HCT116 (cell line): ENCODE measurements around the gene KMT2B. TPM values are rescaled to one million over a fixed set of nuclear protein-coding genes. Genes with fewer than 3 reads are reported as not detected.

Source experiments
- ATAC-seq: fragments of 200-7000 bp; cut with Tn5 transposase; 2 replicates; pipeline ENCODE4 v1.9.1; 2020; ENCODE audit warnings: mild to moderate bottlenecking, moderate library complexity
- BruUV-seq: library from RNA; stranded (reverse); fragments of 400-500 nt; replicated peaks from 2 replicates; lab custom pipeline; 2021; lab: Mats Ljungman, UMichigan
- CTCF ChIA-PET: fragments of 300-600 bp; sonication (Branson Sonifier 250); formaldehyde crosslinking; loops from one replicate; lab custom pipeline; 2021; ENCODE audit warnings: antibody characterized with exemption; lab: Charles Lee
- POLR2A ChIA-PET: fragments of 300-600, 350-600 bp; sonication (Branson Sonifier 250); formaldehyde crosslinking; loops from one replicate; lab custom pipeline; 2021; ENCODE audit warnings: antibody characterized with exemption; lab: Charles Lee
- RAD21 ChIA-PET, 2 experiments: fragments of 300-600 bp; sonication (Branson Sonifier 250); formaldehyde crosslinking; loops; one replicate each; lab custom pipeline; 2023; ENCODE audit warnings: low total read pairs in 2 of 2; ENCODE audit not compliant: uncharacterized antibody in 2 of 2, unreplicated experiment in 2 of 2, low non-redundant PET in 1 of 2; lab: Charles Lee
- DNase-seq: peaks from one replicate; pipeline ENCODE4 v3.0.0-alpha.2; 2010; ENCODE audit warnings: low read depth, low spot score
- H2AFZ ChIP-seq: fragments of 200-600 bp; shearing (Covaris generic), sonication (generic); 2 replicates; pipeline ENCODE4 v1.6.1; 2017; ENCODE audit warnings: low read depth, mixed run types, mixed read lengths, antibody characterized with exemption, low read length; ENCODE audit not compliant: poor library complexity, severe bottlenecking
- H3K27ac ChIP-seq: 2 replicates; pipeline ENCODE4 v1.5.1; 2012; ENCODE audit warnings: low read depth, low read length
- H3K27me3 ChIP-seq: fragments of 200-600 bp; sonication (generic); 2 replicates; pipeline ENCODE4 v1.6.1; 2016; ENCODE audit warnings: mixed run types, low read length, mixed read lengths; ENCODE audit not compliant: insufficient read depth
- H3K36me3 ChIP-seq, 2 experiments: fragments of 200-500 bp in 1 of 2; fragments of 200-600 bp in 1 of 2; sonication (Bioruptor generic) in 1 of 2; sonication (generic) in 1 of 2; 2 replicates each; pipeline versions ENCODE4 v1.5.1 to v1.6.1; 2014 to 2016; ENCODE audit warnings: low read length in 2 of 2, inconsistent platforms in 1 of 2, mixed read lengths in 1 of 2, mixed run types in 1 of 2; ENCODE audit not compliant: insufficient read depth in 2 of 2, control insufficient read depth in 1 of 2
- H3K4me1 ChIP-seq, 2 experiments: fragments of 200-600 bp in 1 of 2; sonication (generic) in 1 of 2; 2 replicates each; pipeline versions ENCODE4 v1.5.1 to v1.6.1; 2012 to 2017; ENCODE audit warnings: low read length in 2 of 2, inconsistent platforms in 1 of 2, mild to moderate bottlenecking in 1 of 2, mixed read lengths in 1 of 2, mixed run types in 1 of 2, moderate library complexity in 1 of 2; ENCODE audit not compliant: insufficient read depth in 2 of 2, control insufficient read depth in 1 of 2
- H3K4me2 ChIP-seq: fragments of 200-600 bp; sonication (generic); 2 replicates; pipeline ENCODE4 v1.6.1; 2017; ENCODE audit warnings: mixed run types, low read length, mixed read lengths
- H3K4me3 ChIP-seq, 2 experiments: fragments of 200-600 bp in 1 of 2; sonication (generic) in 1 of 2; replicated peaks in 1 of 2; 2 replicates each; pipeline ENCODE4 v1.5.1; 2011 to 2016; ENCODE audit warnings: low read length in 2 of 2, control low read depth in 1 of 2, low read depth in 1 of 2, mild to moderate bottlenecking in 1 of 2, mixed read lengths in 1 of 2, mixed run types in 1 of 2
- H3K79me2 ChIP-seq: fragments of 200-600 bp; sonication (generic); 2 replicates; pipeline ENCODE4 v1.6.1; 2017; ENCODE audit warnings: mild to moderate bottlenecking, mixed run types, low read length, moderate library complexity, mixed read lengths; ENCODE audit not compliant: insufficient read depth
- H3K9ac ChIP-seq: fragments of 200-600 bp; sonication (generic); 2 replicates; pipeline ENCODE4 v1.6.1; 2016; ENCODE audit warnings: low read length, mixed read lengths
- H3K9me2 ChIP-seq: fragments of 200-600 bp; sonication (generic), shearing (Covaris generic); 2 replicates; pipeline ENCODE4 v1.6.1; 2017; ENCODE audit warnings: mixed run types, mild to moderate bottlenecking, moderate library complexity; ENCODE audit not compliant: insufficient read depth
- H3K9me3 ChIP-seq, 2 experiments: fragments of 200-500 bp in 1 of 2; fragments of 200-600 bp in 1 of 2; sonication (Bioruptor generic) in 1 of 2; sonication (generic) in 1 of 2; 2 replicates each; pipeline ENCODE4 v1.6.1; 2014 to 2017; ENCODE audit warnings: low read length in 2 of 2, mixed read lengths in 2 of 2, inconsistent platforms in 1 of 2, low read depth in 1 of 2, mild to moderate bottlenecking in 1 of 2, mixed run types in 1 of 2, moderate library complexity in 1 of 2; ENCODE audit not compliant: control insufficient read depth in 1 of 2, insufficient read depth in 1 of 2
- H4K20me1 ChIP-seq: fragments of 200-600 bp; sonication (generic), shearing (Covaris generic); 2 replicates; pipeline ENCODE4 v1.6.1; 2017; ENCODE audit warnings: mixed run types, mild to moderate bottlenecking, moderate library complexity; ENCODE audit not compliant: insufficient read depth
- EZH2 ChIP-seq: fragments of 200-600 bp; sonication (generic); IDR thresholded peaks from 2 replicates; pipeline ENCODE4 v1.6.1; 2017; ENCODE audit warnings: antibody characterized with exemption, mixed run types
- JUND ChIP-seq: IDR thresholded peaks from 2 replicates; pipeline ENCODE4 v1.6.1; 2012
- POLR2A ChIP-seq: IDR thresholded peaks from 2 replicates; pipeline ENCODE4 v1.7.0; 2011; ENCODE audit warnings: borderline replicate concordance; ENCODE audit not compliant: insufficient read depth, insufficient read length; ENCODE audit errors: extremely low read depth
- POLR2AphosphoS5 ChIP-seq: IDR thresholded peaks from 2 replicates; pipeline ENCODE4 v1.6.1; 2011; ENCODE audit warnings: mild to moderate bottlenecking, low read depth, low read length, moderate library complexity
- SIN3A ChIP-seq: IDR thresholded peaks from 2 replicates; pipeline ENCODE4 v1.6.1; 2012; ENCODE audit warnings: low read depth
- SP1 ChIP-seq: IDR thresholded peaks from 2 replicates; pipeline ENCODE4 v1.6.1; 2012; ENCODE audit warnings: low read depth
- SRF ChIP-seq: IDR thresholded peaks from 2 replicates; pipeline ENCODE4 v1.6.1; 2012; ENCODE audit warnings: low read depth
- TCF7L2 ChIP-seq: IDR thresholded peaks from 2 replicates; pipeline ENCODE4 v1.7.0; 2011; ENCODE audit warnings: borderline replicate concordance, inconsistent platforms; ENCODE audit not compliant: insufficient read depth, insufficient read length; ENCODE audit errors: extremely low read depth
- YY1 ChIP-seq: IDR thresholded peaks from 2 replicates; pipeline ENCODE4 v1.6.1; 2011; ENCODE audit warnings: low read length, low read depth, moderate library complexity, mild to moderate bottlenecking; ENCODE audit not compliant: insufficient replicate concordance; ENCODE audit errors: extremely low read depth
- intact Hi-C: fragments of 100-400 bp; cut with micrococcal nuclease; formaldehyde crosslinking; loops from 2 replicates; pipeline ENCODE4 v1.10.0; 2022
- total RNA-seq: library from RNA; stranded (reverse); gene quantifications from one replicate; pipeline ENCODE4 v1.2.1, GENCODE V29; 2021; ENCODE audit not compliant: unreplicated experiment
- TF ChIP-seq, protein P1 (sequence below): IDR thresholded peaks from 2 replicates; pipeline ENCODE4 v1.6.1; 2012

KMT2B gene
- total RNA-seq, 1 experiment from 2014 or later: 29.9 TPM

GRCh38 chr19:35746531-35746930 is 28.7 kb downstream of the KMT2B start:
- intact Hi-C loops: no loop called here
- Histone ChIP-seq H3K27me3 (no peaks in the 10 kb centered on the region), H2AFZ (no peak overlapping the region), H3K9me2 (no peaks in the 10 kb centered on the region), H3K4me2 (peak overlapping the region; percentile 99), H3K4me3 (peak overlapping the region; percentile 93 to 99), H4K20me1 (no peaks in the 10 kb centered on the region), H3K27ac (peak overlapping the region; percentile 78; the same call in 1 of the 2 replicates)
- ChIA-PET CTCF (no interaction called here), RAD21 (no interaction called here)
- no peak for ATAC-seq
- DNase-seq: no peak
- no peak for TF ChIP-seq POLR2AphosphoS5
- TF ChIP-seq YY1: no peak
- TF ChIP-seq SIN3A: no peak
- no peak for TF ChIP-seq SRF
- TF ChIP-seq TCF7L2: no peak
- no peak for TF ChIP-seq SP1
- TF ChIP-seq JUND: no peak
- no peak for TF ChIP-seq POLR2A
- TF ChIP-seq, protein P1, sequence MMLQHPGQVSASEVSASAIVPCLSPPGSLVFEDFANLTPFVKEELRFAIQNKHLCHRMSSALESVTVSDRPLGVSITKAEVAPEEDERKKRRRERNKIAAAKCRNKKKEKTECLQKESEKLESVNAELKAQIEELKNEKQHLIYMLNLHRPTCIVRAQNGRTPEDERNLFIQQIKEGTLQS: no peak
- TF ChIP-seq EZH2: no peak
- TF ChIP-seq, all 23 proteins: peak for 0
- BruUV-seq: no TSS peak
- POLR2A ChIA-PET: no interaction called here
- Histone ChIP-seq H3K9ac (peak overlapping the region; percentile 82), H3K36me3 (no peaks in the 10 kb centered on the region; a peak in 1 of 4 replicates), H3K4me1 (peaks cover 22 to 29% of the 10 kb centered on the region in 2 experiments), H3K79me2 (peaks cover 19% of the 10 kb centered on the region), H3K9me3 (no peaks in the 10 kb centered on the region)
